Lower leg skin (tissue), 4 donors: Measurements from ENCODE around the gene CD36. TPM values are rescaled to one million over a fixed set of nuclear protein-coding genes. Genes with fewer than 3 reads are reported as not detected.

Experiments used
- DNase-seq, 2 donors: peaks; one replicate each; pipeline ENCODE4 v3.0.0-alpha.2; 2019; ENCODE audit warnings: low spot score in 2 of 2
- H3K4me3 ChIP-seq: fragments of 200-600 bp; sonication (generic); 2 replicates; pipeline ENCODE4 v1.5.1; 2017; ENCODE audit warnings: mild to moderate bottlenecking, low read depth; ENCODE audit not compliant: poor library complexity, severe bottlenecking
- POLR2A ChIP-seq, 2 donors: fragments of 450-650 bp; IDR thresholded peaks; one replicate each; pipeline ENCODE4 v1.6.1; 2016 to 2017; ENCODE audit warnings: antibody characterized with exemption in 2 of 2, mild to moderate bottlenecking in 1 of 2, moderate library complexity in 1 of 2
- WGBS, 2 donors: methylation state at CpG; one replicate each; pipeline ENCODE4 v1.1.5; 2018; 5-methylcytosine and 5-hydroxymethylcytosine counted together
- intact Hi-C: fragments of 100-400 bp; cut with DNase I; formaldehyde crosslinking; loops from one replicate; pipeline ENCODE4 v1.15.0; 2023; ENCODE audit warnings: low total_unique reads
- total RNA-seq, 4 donors: library from RNA; depleted of rRNA; stranded (reverse); fragments of >200 nt; gene quantifications; one replicate each; pipeline ENCODE4 v1.1.0, GENCODE V29; 2016
- TF ChIP-seq, protein P1 (sequence below), 3 donors: fragments of 450-650 bp; IDR thresholded peaks; one replicate each; pipeline ENCODE4 v1.5.1; 2016; ENCODE audit warnings: antibody characterized with exemption in 3 of 3, mild to moderate bottlenecking in 3 of 3, moderate library complexity in 2 of 3

The CD36 gene
- total RNA-seq, 4 donors from 2014 or later = 31.3 to 140 (median 78.2) TPM

DNA sequence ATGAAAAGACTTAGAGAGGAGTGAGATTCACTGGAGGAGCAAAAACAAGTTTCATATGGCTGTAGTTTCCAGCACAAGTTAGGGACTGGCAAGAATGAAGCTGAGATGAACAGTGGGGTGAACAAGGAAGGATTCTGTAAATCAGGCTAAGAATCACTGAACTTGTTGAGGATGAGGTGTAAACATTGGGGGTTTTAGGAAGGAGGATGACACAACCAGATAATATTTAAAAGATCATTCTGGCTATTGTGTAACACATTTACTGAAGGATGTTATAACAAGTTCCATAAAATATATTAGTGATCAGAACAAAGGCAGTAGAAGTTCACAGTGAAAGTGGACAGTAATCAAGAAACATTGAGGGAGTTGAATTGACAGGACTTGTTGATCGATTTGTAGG lies 68.9 kb downstream of the CD36 start:
- WGBS, 2 donors = 84 to 88% methylated on average over 1 of the region's 1 CpG
- no peak overlapping the region for H3K4me3 ChIP-seq
- intact Hi-C loops = no loop called here
- TF ChIP-seq POLR2A (IDR thresholded peaks at IDR 0.05) = no peak
- TF ChIP-seq, protein P1, sequence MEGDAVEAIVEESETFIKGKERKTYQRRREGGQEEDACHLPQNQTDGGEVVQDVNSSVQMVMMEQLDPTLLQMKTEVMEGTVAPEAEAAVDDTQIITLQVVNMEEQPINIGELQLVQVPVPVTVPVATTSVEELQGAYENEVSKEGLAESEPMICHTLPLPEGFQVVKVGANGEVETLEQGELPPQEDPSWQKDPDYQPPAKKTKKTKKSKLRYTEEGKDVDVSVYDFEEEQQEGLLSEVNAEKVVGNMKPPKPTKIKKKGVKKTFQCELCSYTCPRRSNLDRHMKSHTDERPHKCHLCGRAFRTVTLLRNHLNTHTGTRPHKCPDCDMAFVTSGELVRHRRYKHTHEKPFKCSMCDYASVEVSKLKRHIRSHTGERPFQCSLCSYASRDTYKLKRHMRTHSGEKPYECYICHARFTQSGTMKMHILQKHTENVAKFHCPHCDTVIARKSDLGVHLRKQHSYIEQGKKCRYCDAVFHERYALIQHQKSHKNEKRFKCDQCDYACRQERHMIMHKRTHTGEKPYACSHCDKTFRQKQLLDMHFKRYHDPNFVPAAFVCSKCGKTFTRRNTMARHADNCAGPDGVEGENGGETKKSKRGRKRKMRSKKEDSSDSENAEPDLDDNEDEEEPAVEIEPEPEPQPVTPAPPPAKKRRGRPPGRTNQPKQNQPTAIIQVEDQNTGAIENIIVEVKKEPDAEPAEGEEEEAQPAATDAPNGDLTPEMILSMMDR (IDR thresholded peaks at IDR 0.05) = no peak
- DNase-seq = no peak

DNA sequence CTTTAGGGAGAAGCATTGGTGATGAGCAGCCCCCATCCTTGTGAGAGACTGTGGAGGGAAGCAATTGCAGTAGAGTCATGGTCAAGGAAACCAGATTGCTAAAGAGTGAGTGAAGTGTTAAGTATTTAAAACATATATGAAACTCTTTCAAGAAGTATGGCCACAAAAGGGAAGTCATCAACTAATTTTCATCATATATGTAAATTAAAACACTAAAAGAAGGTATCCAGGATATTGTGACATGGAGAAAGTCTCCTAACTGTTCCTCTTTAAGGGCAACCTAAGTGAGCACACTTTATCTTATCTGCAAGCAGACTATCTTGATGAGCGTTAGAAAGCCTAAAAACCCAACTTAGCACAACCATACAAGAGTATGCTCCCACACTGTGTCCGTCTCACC lies 69.7 kb downstream of the CD36 start:
- intact Hi-C loops = no loop called here
- WGBS, 2 donors = 89 to 91% methylated on average over 2 of the region's 2 CpGs
- H3K4me3 ChIP-seq = no peak overlapping the region
- no peak for TF ChIP-seq POLR2A (IDR thresholded peaks at IDR 0.05)
- TF ChIP-seq, protein P1 (IDR thresholded peaks at IDR 0.05) = no peak
- no peak for DNase-seq

DNA sequence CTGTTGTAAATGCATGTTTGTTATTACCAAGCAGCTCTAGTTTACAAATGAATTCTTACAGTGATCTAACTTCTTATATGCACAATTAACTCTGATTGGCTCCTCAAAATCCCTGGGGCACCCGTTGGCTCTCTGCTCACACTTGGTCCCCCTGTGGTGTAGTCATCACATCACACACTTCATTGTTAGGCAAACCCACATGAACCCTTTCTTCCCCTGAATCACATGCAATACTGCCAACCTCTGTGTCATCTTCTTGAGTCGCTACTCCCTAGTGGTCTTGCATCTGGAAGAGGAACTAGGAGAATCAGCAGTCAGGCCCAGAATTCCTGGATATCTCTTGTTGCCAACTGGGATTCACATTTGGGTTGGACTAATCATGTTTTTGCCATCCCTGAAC lies 73.1 kb downstream of the CD36 start:
- H3K4me3 ChIP-seq = no peak overlapping the region
- DNase-seq = no peak
- intact Hi-C loops = no loop called here
- TF ChIP-seq, protein P1 (IDR thresholded peaks at IDR 0.05) = no peak
- no peak for TF ChIP-seq POLR2A (IDR thresholded peaks at IDR 0.05)
- WGBS, 2 donors = 47 to 60% methylated on average over 2 of the region's 2 CpGs

DNA sequence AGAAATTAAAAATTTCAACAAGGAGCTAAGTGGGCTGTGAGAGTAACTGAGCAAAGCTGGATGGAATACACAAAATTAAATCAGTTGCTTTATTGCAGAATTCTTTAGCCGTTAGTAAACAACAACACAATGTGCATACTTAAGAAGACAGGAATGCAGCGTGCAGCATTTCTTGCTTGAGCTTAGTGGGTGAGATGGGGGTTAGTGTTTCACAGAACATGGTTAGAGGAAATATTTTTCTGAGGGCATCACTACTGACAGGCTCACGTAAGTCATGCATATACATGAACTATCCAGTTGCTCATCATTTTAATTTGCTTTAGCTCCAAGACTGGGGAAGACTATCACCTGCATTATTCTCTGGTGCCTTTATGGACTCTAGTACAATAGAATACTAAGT lies 80.8 kb downstream of the CD36 start:
- TF ChIP-seq, protein P1 (IDR thresholded peaks at IDR 0.05) = no peak
- no peak for TF ChIP-seq POLR2A (IDR thresholded peaks at IDR 0.05)
- intact Hi-C loops = no loop called here
- no peak for DNase-seq
- H3K4me3 ChIP-seq = no peak overlapping the region
- 75 to 85% methylated on average over 3 of the region's 3 CpGs for WGBS, 2 donors

DNA sequence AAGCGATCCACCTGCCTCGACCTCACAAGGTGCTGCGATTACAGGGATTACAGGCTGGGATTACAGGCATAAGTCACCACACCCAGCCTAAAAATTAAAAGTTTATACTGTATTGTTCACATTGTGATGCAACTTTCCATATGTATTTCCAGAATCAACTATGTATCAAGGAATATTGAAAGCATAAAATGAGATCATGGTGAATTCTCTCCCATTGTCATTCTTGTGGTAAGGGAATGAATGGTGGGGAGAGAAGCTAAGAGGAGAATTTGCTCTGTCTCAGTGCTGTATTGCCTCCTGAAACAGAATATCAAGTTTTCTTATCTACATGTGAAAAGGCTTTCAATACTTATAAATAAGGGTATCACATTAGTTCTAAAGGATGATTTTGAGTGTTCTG lies 81.7 kb downstream of the CD36 start:
- WGBS, 2 donors = 94 to 97% methylated on average over 3 of the region's 3 CpGs
- H3K4me3 ChIP-seq = no peak overlapping the region
- intact Hi-C loops = no loop called here
- DNase-seq = no peak
- no peak for TF ChIP-seq POLR2A (IDR thresholded peaks at IDR 0.05)
- TF ChIP-seq, protein P1 (IDR thresholded peaks at IDR 0.05) = no peak

DNA sequence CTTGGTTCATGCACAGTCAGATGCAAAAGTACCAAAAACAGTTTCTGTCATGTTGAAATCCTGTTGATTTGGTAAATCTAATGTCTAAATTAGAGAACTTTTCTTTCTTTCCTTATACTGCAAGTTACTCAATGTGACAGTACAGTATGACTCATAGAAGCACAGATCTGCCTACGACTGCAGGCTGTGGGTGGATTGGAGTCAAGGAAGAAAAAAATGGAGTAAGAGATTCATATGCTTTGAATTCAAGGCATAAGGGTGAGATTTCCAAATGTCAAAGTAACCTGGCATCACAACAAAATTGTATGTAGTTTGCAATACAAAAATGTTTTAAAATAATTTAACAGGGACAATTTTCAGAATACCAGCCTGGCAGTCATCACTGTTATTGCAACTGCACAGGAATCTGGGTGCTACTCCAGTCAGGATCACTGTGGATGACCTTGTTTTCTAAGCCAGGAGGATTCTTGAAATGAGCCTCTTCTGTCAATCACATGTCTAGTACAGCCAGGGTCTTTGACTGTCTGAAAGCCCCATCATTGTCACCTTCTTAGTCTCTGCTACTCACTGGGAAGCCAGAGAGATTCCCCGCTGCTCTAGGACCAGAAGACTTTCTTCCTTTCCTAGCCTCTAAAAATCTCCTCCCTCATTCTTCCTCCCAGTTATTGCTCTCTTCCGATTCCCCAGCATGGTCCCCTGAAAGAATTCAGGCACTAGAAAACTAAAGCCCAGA lies 83.6 kb downstream of the CD36 start:
- WGBS, 2 donors = 35 to 49% methylated on average over 3 of the region's 3 CpGs
- no peak overlapping the region for H3K4me3 ChIP-seq
- TF ChIP-seq, protein P1 (IDR thresholded peaks at IDR 0.05) = no peak
- no peak for TF ChIP-seq POLR2A (IDR thresholded peaks at IDR 0.05)
- intact Hi-C loops = no loop called here
- DNase-seq = peak in 1 of 2 donors; percentile 36
